ENCODE measurements around the gene CABP1. TPM values are rescaled to one million over a fixed set of nuclear protein-coding genes. Genes with fewer than 3 reads are reported as not detected.

CABP1 gene
- total RNA-seq: not detected in 2 replicates

GRCh38 chr12:120639771-120640721 lies at the start of gene CABP1:
Gene CABP1, plus strand, starts transcription at chr12:120640626. Its CDS starts 60 bp downstream, at chr12:120640686.

DNA sequence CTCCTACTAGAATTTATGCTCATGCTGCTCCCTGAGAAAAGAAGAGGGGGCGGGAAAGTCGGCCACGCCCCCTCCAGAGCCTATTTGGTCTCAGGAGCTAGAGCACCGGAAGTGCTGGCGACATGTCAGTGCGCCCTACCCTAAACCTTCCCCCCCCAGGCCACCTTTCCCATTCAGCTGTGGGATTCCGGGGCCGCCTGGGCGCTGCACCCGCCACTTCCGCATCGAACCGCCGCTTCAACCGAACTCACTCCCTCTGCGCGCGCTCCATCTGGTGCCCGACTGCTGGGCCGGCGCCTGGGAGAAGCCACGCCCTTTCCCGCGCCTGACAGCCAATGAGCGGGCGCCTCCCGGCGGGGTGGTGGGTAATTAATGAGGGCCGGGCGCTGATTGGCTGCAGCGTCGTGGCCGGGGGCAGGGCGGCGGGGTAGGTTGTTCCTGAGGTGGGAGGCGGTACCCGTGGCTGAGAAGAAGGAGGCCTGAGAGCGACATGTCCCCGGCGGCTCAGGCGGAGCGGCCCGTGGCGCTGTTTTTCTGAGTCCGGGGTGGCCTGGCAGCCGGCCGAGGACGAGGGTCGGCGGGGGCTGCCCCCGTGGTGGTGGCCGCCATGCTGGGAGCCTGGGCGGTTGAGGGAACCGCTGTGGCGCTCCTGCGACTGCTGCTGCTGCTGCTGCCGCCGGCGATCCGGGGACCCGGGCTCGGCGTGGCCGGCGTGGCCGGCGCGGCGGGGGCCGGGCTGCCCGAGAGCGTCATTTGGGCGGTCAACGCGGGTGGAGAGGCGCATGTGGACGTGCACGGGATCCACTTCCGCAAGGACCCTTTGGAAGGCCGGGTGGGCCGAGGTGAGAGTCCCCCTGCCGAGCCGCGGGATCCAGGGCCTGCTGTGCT lies 46.5 kb downstream of the CABP1 start, which contains the start of gene MLEC:
TSS of gene MLEC (plus strand) at position 460 of the 888 bp plus-strand sequence. CDS start at position 608, 148 bp downstream.

GRCh38 chr12:120710031-120710804 lies 69.8 kb downstream of the CABP1 start, which contains the start of gene UNC119B:
Gene UNC119B, plus strand, starts transcription at chr12:120710458. Its CDS starts 17 bp downstream, at chr12:120710475.

Other genes starting within 250 kb of the CABP1 start
- gene COX6A1, start 202.5 kb upstream of the CABP1 start, total RNA-seq: 351 and 416 TPM in 2 replicates
- gene TRIAP1, start 194.2 kb upstream of the CABP1 start, total RNA-seq: 26.9 and 38.2 TPM in 2 replicates
- gene GATC, start 194.2 kb upstream of the CABP1 start, total RNA-seq: 17.0 and 22.3 TPM in 2 replicates
- 268 and 272 TPM in 2 replicates for gene SRSF9, start 170.9 kb upstream of the CABP1 start, total RNA-seq
- gene DYNLL1, start 144.5 kb upstream of the CABP1 start, total RNA-seq: 298 and 344 TPM in 2 replicates
- gene COQ5, start 111.5 kb upstream of the CABP1 start, total RNA-seq: 17.3 and 23.9 TPM in 2 replicates
- gene RNF10, start 106.3 kb upstream of the CABP1 start, total RNA-seq: 81.7 and 97.4 TPM in 2 replicates
- gene POP5, start 59.2 kb upstream of the CABP1 start, total RNA-seq: 19.3 and 24.3 TPM in 2 replicates
- gene MLEC, start 46.5 kb downstream of the CABP1 start, total RNA-seq: 30.1 and 38.4 TPM in 2 replicates
- gene UNC119B, start 69.8 kb downstream of the CABP1 start, total RNA-seq: 14.3 and 18.8 TPM in 2 replicates
- 25.5 and 34.8 TPM in 2 replicates for gene ACADS, start 85.2 kb downstream of the CABP1 start, total RNA-seq